ENCODE results near the gene SLC16A12. TPM values are rescaled to one million over a fixed set of nuclear protein-coding genes. Genes with fewer than 3 reads are reported as not detected.

The SLC16A12 gene
- total and polyA plus RNA-seq, 2 of the 13 experiments (the other 11 are each of a cell fraction or from before 2014, with no cell fraction given) = 0.02 TPM; not detected in 1

DNA sequence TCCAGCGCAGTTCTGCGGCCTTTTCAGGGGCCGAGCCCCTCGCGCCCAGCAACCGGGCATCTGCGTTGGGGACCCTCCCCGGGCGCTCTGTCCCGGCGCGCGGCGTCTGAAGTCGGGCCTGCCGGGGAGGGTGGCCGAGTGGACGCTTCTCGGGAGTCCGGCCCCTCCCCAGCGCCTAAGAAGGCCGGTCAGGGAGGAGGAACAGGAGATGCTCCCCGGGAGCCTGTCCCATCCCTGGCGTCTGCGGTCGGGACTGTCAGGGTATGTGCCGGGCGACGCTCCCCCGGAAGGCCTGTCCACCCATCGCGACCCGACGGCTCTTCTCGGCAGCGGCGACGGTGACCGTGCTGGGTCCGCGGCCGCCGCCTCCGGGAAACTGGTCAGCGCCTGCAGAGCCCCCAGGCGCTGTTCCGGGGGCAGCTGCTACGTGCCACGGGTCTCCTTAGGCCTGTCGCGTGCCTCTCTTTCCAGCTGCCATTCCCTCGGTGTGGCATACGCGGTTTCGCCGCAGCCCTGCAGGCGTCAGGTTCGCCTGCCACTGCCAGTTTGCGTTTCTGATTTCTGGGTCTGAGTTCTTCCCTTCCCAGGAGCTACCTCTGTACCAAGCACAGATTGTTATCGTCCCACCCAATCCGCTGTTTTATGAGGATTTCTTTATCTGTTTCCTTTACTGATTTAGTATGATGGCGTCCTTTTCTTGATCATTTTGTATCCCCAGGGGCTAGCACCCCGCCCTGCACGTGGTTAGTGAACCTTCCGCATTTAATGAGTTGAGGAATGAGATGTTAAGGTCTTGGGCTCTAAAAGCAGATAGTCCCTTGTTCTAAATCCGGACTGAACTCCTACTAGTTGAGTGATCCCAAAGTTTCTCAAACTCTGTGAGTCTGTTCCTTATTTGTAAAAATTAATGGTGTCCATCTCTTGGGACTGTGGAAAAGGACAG lies 120.2 kb downstream of the SLC16A12 start (continued):
- TF ChIP-seq, protein P1, sequence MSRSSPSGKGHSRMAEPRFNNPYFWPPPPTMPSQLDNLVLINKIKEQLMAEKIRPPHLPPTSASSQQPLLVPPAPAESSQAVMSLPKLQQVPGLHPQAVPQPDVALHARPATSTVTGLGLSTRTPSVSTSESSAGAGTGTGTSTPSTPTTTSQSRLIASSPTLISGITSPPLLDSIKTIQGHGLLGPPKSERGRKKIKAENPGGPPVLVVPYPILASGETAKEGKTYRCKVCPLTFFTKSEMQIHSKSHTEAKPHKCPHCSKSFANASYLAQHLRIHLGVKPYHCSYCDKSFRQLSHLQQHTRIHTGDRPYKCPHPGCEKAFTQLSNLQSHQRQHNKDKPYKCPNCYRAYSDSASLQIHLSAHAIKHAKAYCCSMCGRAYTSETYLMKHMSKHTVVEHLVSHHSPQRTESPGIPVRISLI (CRISPR knock-in tag; IDR thresholded peaks at IDR 0.05; ENCODE audit: borderline replicate concordance) = no peak
- TF ChIP-seq SIN3B (IDR thresholded peaks at IDR 0.05; ENCODE audit: low read length) (no peak), NBN (conservative IDR thresholded peaks at IDR 0.05) (no peak), ZNF383 (CRISPR knock-in tag; IDR thresholded peaks at IDR 0.05; ENCODE audit: borderline replicate concordance) (no peak), KAT7 (CRISPR knock-in tag; IDR thresholded peaks at IDR 0.05; ENCODE audit: borderline replicate concordance) (peak; percentile 65; the same call in 1 of the 2 replicates), ZNF10 (CRISPR knock-in tag; IDR thresholded peaks at IDR 0.05; ENCODE audit: borderline replicate concordance, low read depth) (no peak), AKAP8 (CRISPR knock-in tag; IDR thresholded peaks at IDR 0.05) (no peak), ZNF510 (CRISPR knock-in tag; IDR thresholded peaks at IDR 0.05; ENCODE audit: low read depth) (no peak), ZNF775 (CRISPR knock-in tag; IDR thresholded peaks at IDR 0.05; ENCODE audit: borderline replicate concordance) (no peak), HOXA7 (CRISPR knock-in tag; IDR thresholded peaks at IDR 0.05) (no peak), HOXA5 (CRISPR knock-in tag; IDR thresholded peaks at IDR 0.05) (no peak), DMAP1 (CRISPR knock-in tag; IDR thresholded peaks at IDR 0.05) (peak; percentile 55; the same call in 1 of the 2 replicates), SNAI1 (CRISPR knock-in tag; IDR thresholded peaks at IDR 0.05; ENCODE audit: borderline replicate concordance) (0 out of 2 replicates have a peak, but pooled peaks have one; percentile 24), TCF7L2 (IDR thresholded peaks at IDR 0.05; ENCODE audit: low read depth, low read length) (no peak), ATF3 (CRISPR knock-in tag; IDR thresholded peaks at IDR 0.05) (no peak; the same call in 1 of the 2 replicates), ZNF780A (CRISPR knock-in tag; IDR thresholded peaks at IDR 0.05) (no peak), ZNF367 (CRISPR knock-in tag; IDR thresholded peaks at IDR 0.05; ENCODE audit: borderline replicate concordance) (no peak), ZNF335 (CRISPR knock-in tag; IDR thresholded peaks at IDR 0.05) (no peak), ZNF652 (CRISPR knock-in tag; IDR thresholded peaks at IDR 0.05; ENCODE audit: borderline replicate concordance, low read depth) (no peak), KDM2A (CRISPR knock-in tag; IDR thresholded peaks at IDR 0.05; ENCODE audit: borderline replicate concordance, low read depth) (peak; percentile 86), NR2C2 (CRISPR knock-in tag; IDR thresholded peaks at IDR 0.05; ENCODE audit: borderline replicate concordance) (no peak)
- TF ChIP-seq, protein P2, sequence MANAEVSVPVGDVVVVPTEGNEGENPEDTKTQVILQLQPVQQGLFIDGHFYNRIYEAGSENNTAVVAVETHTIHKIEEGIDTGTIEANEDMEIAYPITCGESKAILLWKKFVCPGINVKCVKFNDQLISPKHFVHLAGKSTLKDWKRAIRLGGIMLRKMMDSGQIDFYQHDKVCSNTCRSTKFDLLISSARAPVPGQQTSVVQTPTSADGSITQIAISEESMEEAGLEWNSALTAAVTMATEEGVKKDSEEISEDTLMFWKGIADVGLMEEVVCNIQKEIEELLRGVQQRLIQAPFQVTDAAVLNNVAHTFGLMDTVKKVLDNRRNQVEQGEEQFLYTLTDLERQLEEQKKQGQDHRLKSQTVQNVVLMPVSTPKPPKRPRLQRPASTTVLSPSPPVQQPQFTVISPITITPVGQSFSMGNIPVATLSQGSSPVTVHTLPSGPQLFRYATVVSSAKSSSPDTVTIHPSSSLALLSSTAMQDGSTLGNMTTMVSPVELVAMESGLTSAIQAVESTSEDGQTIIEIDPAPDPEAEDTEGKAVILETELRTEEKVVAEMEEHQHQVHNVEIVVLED (CRISPR knock-in tag; IDR thresholded peaks at IDR 0.05; ENCODE audit: borderline replicate concordance) = peak; percentile 51; the same call in 1 of the 2 replicates
- TF ChIP-seq, protein P3, sequence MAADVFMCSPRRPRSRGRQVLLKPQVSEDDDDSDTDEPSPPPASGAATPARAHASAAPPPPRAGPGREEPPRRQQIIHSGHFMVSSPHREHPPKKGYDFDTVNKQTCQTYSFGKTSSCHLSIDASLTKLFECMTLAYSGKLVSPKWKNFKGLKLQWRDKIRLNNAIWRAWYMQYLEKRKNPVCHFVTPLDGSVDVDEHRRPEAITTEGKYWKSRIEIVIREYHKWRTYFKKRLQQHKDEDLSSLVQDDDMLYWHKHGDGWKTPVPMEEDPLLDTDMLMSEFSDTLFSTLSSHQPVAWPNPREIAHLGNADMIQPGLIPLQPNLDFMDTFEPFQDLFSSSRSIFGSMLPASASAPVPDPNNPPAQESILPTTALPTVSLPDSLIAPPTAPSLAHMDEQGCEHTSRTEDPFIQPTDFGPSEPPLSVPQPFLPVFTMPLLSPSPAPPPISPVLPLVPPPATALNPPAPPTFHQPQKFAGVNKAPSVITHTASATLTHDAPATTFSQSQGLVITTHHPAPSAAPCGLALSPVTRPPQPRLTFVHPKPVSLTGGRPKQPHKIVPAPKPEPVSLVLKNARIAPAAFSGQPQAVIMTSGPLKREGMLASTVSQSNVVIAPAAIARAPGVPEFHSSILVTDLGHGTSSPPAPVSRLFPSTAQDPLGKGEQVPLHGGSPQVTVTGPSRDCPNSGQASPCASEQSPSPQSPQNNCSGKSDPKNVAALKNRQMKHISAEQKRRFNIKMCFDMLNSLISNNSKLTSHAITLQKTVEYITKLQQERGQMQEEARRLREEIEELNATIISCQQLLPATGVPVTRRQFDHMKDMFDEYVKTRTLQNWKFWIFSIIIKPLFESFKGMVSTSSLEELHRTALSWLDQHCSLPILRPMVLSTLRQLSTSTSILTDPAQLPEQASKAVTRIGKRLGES (CRISPR knock-in tag; IDR thresholded peaks at IDR 0.05; ENCODE audit: borderline replicate concordance) = no peak
